GM12878 (cell line): ENCODE data around the gene TYK2. TPM values are rescaled to one million over a fixed set of nuclear protein-coding genes. Genes with fewer than 3 reads are reported as not detected.

ENCODE experiments used
- CBX5 ChIP-seq: sonication (generic); IDR thresholded peaks from 2 replicates; pipeline ENCODE4 v1.6.1; 2016; ENCODE audit warnings: low read depth, moderate library complexity, mild to moderate bottlenecking, inconsistent platforms
- CEBPB ChIP-seq, 2 experiments: fragments of 150-350 bp in 1 of 2; IDR thresholded peaks; 2 replicates each; pipeline ENCODE4 v1.6.1; 2012 to 2014; ENCODE audit warnings: low read depth in 2 of 2, low read length in 2 of 2, borderline replicate concordance in 1 of 2, inconsistent platforms in 1 of 2
- DPF2 ChIP-seq: fragments of 450-650 bp; IDR thresholded peaks from 2 replicates; pipeline ENCODE4 v1.6.1; 2017; ENCODE audit warnings: mild to moderate bottlenecking
- EP300 ChIP-seq, 2 experiments: fragments of 150-350 bp in 1 of 2; IDR thresholded peaks; 2 replicates each; pipeline ENCODE4 v1.6.1; 2011 to 2012; ENCODE audit warnings: low read depth in 2 of 2, low read length in 2 of 2, borderline replicate concordance in 1 of 2, improper control_type of control experiment in 1 of 2, inconsistent platforms in 1 of 2; ENCODE audit not compliant: control insufficient read depth in 1 of 2
- ETV6 ChIP-seq, 2 experiments: fragments of 450-650 bp in 1 of 2; IDR thresholded peaks in 1 of 2; conservative IDR thresholded peaks in 1 of 2; 2 replicates each; pipeline ENCODE4 v1.6.1; 2014; ENCODE audit warnings: antibody characterized with exemption in 1 of 2, borderline replicate concordance in 1 of 2, low read depth in 1 of 2, mild to moderate bottlenecking in 1 of 2, moderate library complexity in 1 of 2
- FOXM1 ChIP-seq: IDR thresholded peaks from 2 replicates; pipeline ENCODE4 v1.6.1; 2012; ENCODE audit warnings: low read depth, mild to moderate bottlenecking, inconsistent platforms, low read length, moderate library complexity
- HDAC2 ChIP-seq: fragments of 200-600 bp; sonication (generic); IDR thresholded peaks from 2 replicates; pipeline ENCODE4 v1.6.1; 2017
- IKZF2 ChIP-seq, 2 experiments: fragments of 450-650 bp; IDR thresholded peaks; 2 replicates each; pipeline ENCODE4 v1.6.1; 2017; ENCODE audit warnings: mild to moderate bottlenecking in 2 of 2, moderate library complexity in 2 of 2
- KAT2A ChIP-seq: conservative IDR thresholded peaks from 2 replicates; pipeline ENCODE4 v1.6.1; 2011; ENCODE audit warnings: low read depth, low read length; ENCODE audit not compliant: control insufficient read depth
- KLF5 ChIP-seq: fragments of 450-650 bp; IDR thresholded peaks from 2 replicates; pipeline ENCODE4 v1.6.1; 2014; ENCODE audit warnings: mild to moderate bottlenecking; ENCODE audit not compliant: partially characterized antibody
- MYB ChIP-seq: fragments of 150-350 bp; IDR thresholded peaks from 2 replicates; pipeline ENCODE4 v1.6.1; 2014; ENCODE audit warnings: mild to moderate bottlenecking, low read depth, low read length, borderline replicate concordance
- POLR2AphosphoS2 ChIP-seq: IDR thresholded peaks from 2 replicates; pipeline ENCODE4 v1.6.1; 2011; ENCODE audit warnings: low read depth, mild to moderate bottlenecking, low read length, improper control_type of control experiment, moderate library complexity
- RUNX3 ChIP-seq: IDR thresholded peaks from 2 replicates; pipeline ENCODE4 v1.6.1; 2012; ENCODE audit warnings: low read length, inconsistent platforms
- SIX5 ChIP-seq: IDR thresholded peaks from 2 replicates; pipeline ENCODE4 v1.6.1; 2011; ENCODE audit warnings: mild to moderate bottlenecking, low read depth, low read length, moderate library complexity; ENCODE audit not compliant: severe bottlenecking
- SMAD5 ChIP-seq: IDR thresholded peaks from 2 replicates; pipeline ENCODE4 v1.6.1; 2016; ENCODE audit warnings: antibody characterized with exemption, low read depth
- STAT1 ChIP-seq: fragments of 450-650 bp; conservative IDR thresholded peaks from 2 replicates; pipeline ENCODE4 v1.6.1; 2014; ENCODE audit warnings: antibody characterized with exemption, mild to moderate bottlenecking
- TCF7 ChIP-seq: IDR thresholded peaks from 2 replicates; pipeline ENCODE4 v1.6.1; 2014; ENCODE audit warnings: antibody characterized with exemption, borderline replicate concordance
- WRNIP1 ChIP-seq: IDR thresholded peaks from 2 replicates; pipeline ENCODE4 v1.6.1; 2011; ENCODE audit warnings: low read depth, low read length, improper control_type of control experiment, borderline replicate concordance
- ZNF207 ChIP-seq: fragments of 450-650 bp; IDR thresholded peaks from 2 replicates; pipeline ENCODE4 v1.6.1; 2014; ENCODE audit warnings: antibody characterized with exemption, mild to moderate bottlenecking, borderline replicate concordance
- ZNF274 ChIP-seq: IDR thresholded peaks from one replicate; pipeline ENCODE4 v1.8.0; 2011; ENCODE audit not compliant: insufficient read length, insufficient read depth
- ZZZ3 ChIP-seq: IDR thresholded peaks from 2 replicates; pipeline ENCODE4 v1.6.1; 2011; ENCODE audit warnings: low read depth; ENCODE audit not compliant: control insufficient read depth, insufficient read length
- polyA plus RNA-seq, 11 experiments: library from polyadenylated mRNA; depleted of rRNA in 4 of 11; unstranded in 6 of 11; stranded (reverse) in 5 of 11; fragments of >200 nt; fragmentation: Nextera tagmentation in 4 of 11; fragmentation: Illumina TruSeq in 1 of 11; extraction: Ambion mirVana in 4 of 11; extraction: Trizol in 1 of 11; gene quantifications; 1 replicate in 1 of 11; 2 replicates in 10 of 11; pipeline versions ENCODE4 v1.2.1 to v1.2.3, GENCODE V29; 2011 to 2016; ENCODE audit warnings: inconsistent platforms in 2 of 11, missing spikeins in 2 of 11, low read depth in 1 of 11
- total RNA-seq, 4 experiments: library from RNA; depleted of rRNA in 3 of 4; stranded (reverse); fragments of >200 nt in 3 of 4; fragmentation: Illumina TruSeq in 1 of 4; extraction: Trizol in 1 of 4; gene quantifications; 2 replicates each; pipeline versions ENCODE4 v1.2.1 to v1.2.3, GENCODE V29; 2013 to 2021
- TF ChIP-seq, protein P1 (sequence below): IDR thresholded peaks from 2 replicates; pipeline ENCODE4 v1.6.1; 2011; ENCODE audit warnings: low read depth, mild to moderate bottlenecking, low read length, moderate library complexity, borderline replicate concordance; ENCODE audit errors: extremely low read depth
- TF ChIP-seq, protein P2 (sequence below): fragments of 450-650 bp; IDR thresholded peaks from 2 replicates; pipeline ENCODE4 v1.6.1; 2017; ENCODE audit warnings: low read depth, mild to moderate bottlenecking, moderate library complexity
- TF ChIP-seq, protein P3 (sequence below), 3 experiments: IDR thresholded peaks in 2 of 3; conservative IDR thresholded peaks in 1 of 3; 2 replicates each; pipeline ENCODE4 v1.5.1; 2011; ENCODE audit warnings: low read depth in 3 of 3, low read length in 3 of 3, mild to moderate bottlenecking in 3 of 3, control low read depth in 2 of 3, moderate library complexity in 2 of 3, inconsistent platforms in 1 of 3, mixed read lengths in 1 of 3; ENCODE audit not compliant: control insufficient read depth in 2 of 3, insufficient read depth in 1 of 3; ENCODE audit errors: extremely low read depth in 1 of 3

TYK2 gene
- total and polyA plus RNA-seq, 10 of the 15 experiments (the other 5 are each of a cell fraction or from before 2014, with no cell fraction given): 36.4 to 364 (median 179) TPM

DNA sequence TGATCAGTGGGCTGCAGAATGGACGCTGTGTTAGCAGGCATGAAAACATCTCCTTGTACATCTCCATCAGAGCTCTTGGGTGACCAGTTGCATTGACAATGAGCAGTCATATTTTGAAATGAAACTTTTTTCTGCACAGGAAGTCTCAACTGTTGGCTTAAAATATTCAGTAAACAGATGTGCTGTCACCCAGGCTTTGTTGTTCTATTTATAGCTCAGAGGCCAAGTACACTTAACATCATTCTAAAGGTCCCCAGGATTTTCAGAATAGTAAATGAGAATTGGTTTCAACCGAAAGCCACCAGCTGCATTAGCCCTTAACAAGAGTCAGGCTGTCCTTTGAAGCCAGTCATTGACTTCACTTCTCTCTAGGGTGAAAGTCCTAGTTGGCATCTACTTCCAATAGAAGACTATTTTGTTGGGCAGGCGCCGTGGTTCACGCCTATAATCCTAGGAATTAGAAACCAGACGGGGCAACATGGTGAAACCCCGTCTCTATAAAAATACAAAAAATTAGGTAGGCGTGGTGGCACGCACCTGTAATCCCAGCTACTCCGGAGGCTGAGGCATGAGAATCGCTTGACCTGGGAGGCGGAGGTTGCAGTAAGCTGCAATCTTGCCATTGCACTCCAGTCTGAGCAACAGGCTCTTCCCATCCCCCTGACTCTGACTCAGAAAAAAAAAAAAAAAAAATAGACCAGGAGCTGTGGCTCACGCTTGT, 32.0 kb upstream of the TYK2 start (continued):
- TF ChIP-seq MYB: no peak
- TF ChIP-seq, protein P1, sequence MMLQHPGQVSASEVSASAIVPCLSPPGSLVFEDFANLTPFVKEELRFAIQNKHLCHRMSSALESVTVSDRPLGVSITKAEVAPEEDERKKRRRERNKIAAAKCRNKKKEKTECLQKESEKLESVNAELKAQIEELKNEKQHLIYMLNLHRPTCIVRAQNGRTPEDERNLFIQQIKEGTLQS: no peak
- TF ChIP-seq CEBPB (IDR thresholded peaks at IDR 0.05; ENCODE audit: borderline replicate concordance in 1 of 2, low read depth in 2 of 2, low read length in 2 of 2): no peak
- no peak for TF ChIP-seq SIX5
- TF ChIP-seq KAT2A: no peak
- peak; percentile 70; the same call in 1 of the 2 replicates for TF ChIP-seq DPF2
- TF ChIP-seq POLR2AphosphoS2: no peak
- TF ChIP-seq EP300 (IDR thresholded peaks at IDR 0.05; ENCODE audit: borderline replicate concordance in 1 of 2, control insufficient read depth in 1 of 2, low read depth in 2 of 2, low read length in 2 of 2): peak in 1 of 2 experiments; percentile 84; a peak in 2 of 4 replicates
- TF ChIP-seq RUNX3: peak; percentile 70
- peak; percentile 26; the same call in 1 of the 2 replicates for TF ChIP-seq ZNF207
- TF ChIP-seq, protein P2, sequence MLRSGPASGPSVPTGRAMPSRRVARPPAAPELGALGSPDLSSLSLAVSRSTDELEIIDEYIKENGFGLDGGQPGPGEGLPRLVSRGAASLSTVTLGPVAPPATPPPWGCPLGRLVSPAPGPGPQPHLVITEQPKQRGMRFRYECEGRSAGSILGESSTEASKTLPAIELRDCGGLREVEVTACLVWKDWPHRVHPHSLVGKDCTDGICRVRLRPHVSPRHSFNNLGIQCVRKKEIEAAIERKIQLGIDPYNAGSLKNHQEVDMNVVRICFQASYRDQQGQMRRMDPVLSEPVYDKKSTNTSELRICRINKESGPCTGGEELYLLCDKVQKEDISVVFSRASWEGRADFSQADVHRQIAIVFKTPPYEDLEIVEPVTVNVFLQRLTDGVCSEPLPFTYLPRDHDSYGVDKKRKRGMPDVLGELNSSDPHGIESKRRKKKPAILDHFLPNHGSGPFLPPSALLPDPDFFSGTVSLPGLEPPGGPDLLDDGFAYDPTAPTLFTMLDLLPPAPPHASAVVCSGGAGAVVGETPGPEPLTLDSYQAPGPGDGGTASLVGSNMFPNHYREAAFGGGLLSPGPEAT: peak; percentile 72; the same call in 1 of the 2 replicates
- peak; percentile 79 for TF ChIP-seq FOXM1
- peak in 1 of 2 experiments; percentile 62; a peak in 2 of 4 replicates for TF ChIP-seq ETV6 (conservative IDR thresholded peaks at IDR 0.05 in 1 of 2, IDR thresholded peaks at IDR 0.05 in 1 of 2; ENCODE audit: borderline replicate concordance in 1 of 2, low read depth in 1 of 2)
- no peak for TF ChIP-seq ZZZ3
- TF ChIP-seq, protein P3, sequence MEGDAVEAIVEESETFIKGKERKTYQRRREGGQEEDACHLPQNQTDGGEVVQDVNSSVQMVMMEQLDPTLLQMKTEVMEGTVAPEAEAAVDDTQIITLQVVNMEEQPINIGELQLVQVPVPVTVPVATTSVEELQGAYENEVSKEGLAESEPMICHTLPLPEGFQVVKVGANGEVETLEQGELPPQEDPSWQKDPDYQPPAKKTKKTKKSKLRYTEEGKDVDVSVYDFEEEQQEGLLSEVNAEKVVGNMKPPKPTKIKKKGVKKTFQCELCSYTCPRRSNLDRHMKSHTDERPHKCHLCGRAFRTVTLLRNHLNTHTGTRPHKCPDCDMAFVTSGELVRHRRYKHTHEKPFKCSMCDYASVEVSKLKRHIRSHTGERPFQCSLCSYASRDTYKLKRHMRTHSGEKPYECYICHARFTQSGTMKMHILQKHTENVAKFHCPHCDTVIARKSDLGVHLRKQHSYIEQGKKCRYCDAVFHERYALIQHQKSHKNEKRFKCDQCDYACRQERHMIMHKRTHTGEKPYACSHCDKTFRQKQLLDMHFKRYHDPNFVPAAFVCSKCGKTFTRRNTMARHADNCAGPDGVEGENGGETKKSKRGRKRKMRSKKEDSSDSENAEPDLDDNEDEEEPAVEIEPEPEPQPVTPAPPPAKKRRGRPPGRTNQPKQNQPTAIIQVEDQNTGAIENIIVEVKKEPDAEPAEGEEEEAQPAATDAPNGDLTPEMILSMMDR (IDR thresholded peaks at IDR 0.05 in 2 of 3, conservative IDR thresholded peaks at IDR 0.05 in 1 of 3; ENCODE audit: control insufficient read depth in 2 of 3, extremely low read depth in 1 of 3, insufficient read depth in 1 of 3, low read depth in 3 of 3, low read length in 3 of 3): no peak
- peak; percentile 50 for TF ChIP-seq KLF5
- TF ChIP-seq STAT1: 0 out of 2 replicates have a peak, but pooled peaks have one; percentile 59
- no peak for TF ChIP-seq ZNF274
- TF ChIP-seq CBX5: 0 out of 2 replicates have a peak, but pooled peaks have one; percentile 57
- no peak for TF ChIP-seq HDAC2
- TF ChIP-seq WRNIP1: no peak
- peak; percentile 79 to 81; a peak in 3 of 4 replicates for TF ChIP-seq IKZF2 (IDR thresholded peaks at IDR 0.05)
- peak; percentile 85 for TF ChIP-seq TCF7
- no peak for TF ChIP-seq SMAD5
